Suprapubic skin (tissue), 4 donors: ENCODE results near the gene VPS13C. TPM values are rescaled to one million over a fixed set of nuclear protein-coding genes. Genes with fewer than 3 reads are reported as not detected.

Experiments
- DNase-seq, 2 donors: peaks; one replicate each; pipeline ENCODE4 v3.0.0-alpha.2; 2019; ENCODE audit warnings: low spot score in 2 of 2
- H3K27ac ChIP-seq: fragments of 200-600 bp; sonication (generic); one replicate; pipeline ENCODE4 v1.5.1; 2019
- H3K27me3 ChIP-seq: fragments of 200-600 bp; sonication (generic); one replicate; pipeline ENCODE4 v1.5.1; 2019
- H3K36me3 ChIP-seq: fragments of 200-600 bp; sonication (generic); one replicate; pipeline ENCODE4 v1.5.1; 2019
- H3K4me1 ChIP-seq: fragments of 200-600 bp; sonication (generic); one replicate; pipeline ENCODE4 v1.5.1; 2019
- H3K4me3 ChIP-seq: fragments of 200-600 bp; sonication (generic); one replicate; pipeline ENCODE4 v1.5.1; 2019; ENCODE audit warnings: mild to moderate bottlenecking
- H3K9me3 ChIP-seq: fragments of 200-600 bp; sonication (generic); one replicate; pipeline ENCODE4 v1.5.1; 2019
- EP300 ChIP-seq: sonication (generic); formaldehyde crosslinking; IDR thresholded peaks from one replicate; pipeline ENCODE4 v1.6.1; 2017; ENCODE audit warnings: antibody characterized with exemption
- POLR2A ChIP-seq, 2 donors: fragments of 450-650 bp; IDR thresholded peaks; one replicate each; pipeline ENCODE4 v1.6.1; 2017; ENCODE audit warnings: antibody characterized with exemption in 2 of 2, mild to moderate bottlenecking in 2 of 2, moderate library complexity in 2 of 2
- POLR2AphosphoS5 ChIP-seq, 3 donors: sonication (generic); formaldehyde crosslinking; IDR thresholded peaks; one replicate each; pipeline ENCODE4 v1.6.1; 2017; ENCODE audit warnings: antibody characterized with exemption in 3 of 3
- WGBS: methylation state at CpG from one replicate; pipeline ENCODE4 v1.1.5; 2018; 5-methylcytosine and 5-hydroxymethylcytosine counted together
- total RNA-seq, 4 donors: library from RNA; depleted of rRNA; stranded (reverse); fragments of >200 nt; gene quantifications; one replicate each; pipeline ENCODE4 v1.1.0, GENCODE V29; 2016
- TF ChIP-seq, protein P1 (sequence below), 2 donors: fragments of 200-600 bp in 1 of 2; fragments of 450-650 bp in 1 of 2; sonication (generic) in 1 of 2; IDR thresholded peaks; one replicate each; pipeline ENCODE4 v1.5.1; 2016 to 2019; ENCODE audit warnings: antibody characterized with exemption in 2 of 2, mild to moderate bottlenecking in 1 of 2, moderate library complexity in 1 of 2

The VPS13C gene
- total RNA-seq, 4 donors from 2014 or later = 30.4 to 74.3 (median 42.8) TPM

DNA sequence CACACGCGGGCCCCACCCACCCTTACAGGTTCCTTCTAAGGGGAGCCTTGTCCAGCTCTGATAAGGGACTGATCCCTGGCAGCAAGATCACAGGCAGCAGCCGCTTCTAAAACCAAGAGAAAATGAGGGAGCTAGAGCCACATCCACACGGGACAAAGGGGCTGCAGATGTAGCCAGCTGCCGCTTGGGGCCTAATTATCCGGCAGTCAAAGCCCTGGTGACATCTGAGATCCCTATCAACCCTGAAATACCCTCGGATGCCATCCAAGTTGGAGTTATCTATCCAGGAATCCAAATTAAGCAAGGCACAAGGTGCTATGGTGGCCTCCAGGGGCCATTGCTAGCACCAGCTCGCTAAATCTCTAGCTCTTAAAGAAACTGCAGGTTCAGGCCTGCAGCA is 248.3 kb downstream of the VPS13C start:
- 71% methylated on average over 8 of the region's 8 CpGs for WGBS
- Histone ChIP-seq H3K27me3 (peaks cover 4% of the 10 kb centered on the region), H3K4me3 (no peak overlapping the region), H3K27ac (no peak overlapping the region), H3K36me3 (no peaks in the 10 kb centered on the region), H3K9me3 (no peaks in the 10 kb centered on the region), H3K4me1 (no peaks in the 10 kb centered on the region)
- DNase-seq = no peak
- no peak for TF ChIP-seq POLR2A (IDR thresholded peaks at IDR 0.05)

DNA sequence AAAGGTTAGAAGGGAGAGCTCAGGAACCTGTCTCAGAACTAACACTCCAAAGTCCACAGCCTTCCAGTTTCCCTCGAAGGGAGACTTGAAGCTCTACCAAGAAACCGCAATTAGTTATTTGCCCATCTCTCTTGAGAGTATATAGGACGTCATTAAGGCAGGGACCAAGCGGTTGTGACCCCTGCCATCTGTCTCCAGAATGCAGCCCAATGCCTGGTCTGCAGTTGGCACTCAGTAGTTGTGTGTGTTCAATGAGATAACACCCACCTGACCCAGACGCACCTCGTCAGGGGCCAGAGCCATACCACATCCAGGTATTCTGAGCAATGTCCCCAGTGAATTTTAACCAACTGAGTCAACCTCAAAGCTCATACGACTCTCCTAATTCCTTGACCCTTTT is 251.0 kb downstream of the VPS13C start:
- H3K9me3 ChIP-seq = no peaks in the 10 kb centered on the region
- H3K27ac ChIP-seq = no peak overlapping the region
- TF ChIP-seq, protein P1, sequence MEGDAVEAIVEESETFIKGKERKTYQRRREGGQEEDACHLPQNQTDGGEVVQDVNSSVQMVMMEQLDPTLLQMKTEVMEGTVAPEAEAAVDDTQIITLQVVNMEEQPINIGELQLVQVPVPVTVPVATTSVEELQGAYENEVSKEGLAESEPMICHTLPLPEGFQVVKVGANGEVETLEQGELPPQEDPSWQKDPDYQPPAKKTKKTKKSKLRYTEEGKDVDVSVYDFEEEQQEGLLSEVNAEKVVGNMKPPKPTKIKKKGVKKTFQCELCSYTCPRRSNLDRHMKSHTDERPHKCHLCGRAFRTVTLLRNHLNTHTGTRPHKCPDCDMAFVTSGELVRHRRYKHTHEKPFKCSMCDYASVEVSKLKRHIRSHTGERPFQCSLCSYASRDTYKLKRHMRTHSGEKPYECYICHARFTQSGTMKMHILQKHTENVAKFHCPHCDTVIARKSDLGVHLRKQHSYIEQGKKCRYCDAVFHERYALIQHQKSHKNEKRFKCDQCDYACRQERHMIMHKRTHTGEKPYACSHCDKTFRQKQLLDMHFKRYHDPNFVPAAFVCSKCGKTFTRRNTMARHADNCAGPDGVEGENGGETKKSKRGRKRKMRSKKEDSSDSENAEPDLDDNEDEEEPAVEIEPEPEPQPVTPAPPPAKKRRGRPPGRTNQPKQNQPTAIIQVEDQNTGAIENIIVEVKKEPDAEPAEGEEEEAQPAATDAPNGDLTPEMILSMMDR (IDR thresholded peaks at IDR 0.05) = no peak
- TF ChIP-seq EP300 (no peak), POLR2AphosphoS5 (IDR thresholded peaks at IDR 0.05) (no peak), POLR2A (IDR thresholded peaks at IDR 0.05) (no peak)
- no peaks in the 10 kb centered on the region for H3K36me3 ChIP-seq
- H3K4me3 ChIP-seq = no peak overlapping the region
- no peaks in the 10 kb centered on the region for H3K27me3 ChIP-seq
- no peak for DNase-seq
- 80% methylated on average over 7 of the region's 7 CpGs for WGBS
- no peaks in the 10 kb centered on the region for H3K4me1 ChIP-seq

DNA sequence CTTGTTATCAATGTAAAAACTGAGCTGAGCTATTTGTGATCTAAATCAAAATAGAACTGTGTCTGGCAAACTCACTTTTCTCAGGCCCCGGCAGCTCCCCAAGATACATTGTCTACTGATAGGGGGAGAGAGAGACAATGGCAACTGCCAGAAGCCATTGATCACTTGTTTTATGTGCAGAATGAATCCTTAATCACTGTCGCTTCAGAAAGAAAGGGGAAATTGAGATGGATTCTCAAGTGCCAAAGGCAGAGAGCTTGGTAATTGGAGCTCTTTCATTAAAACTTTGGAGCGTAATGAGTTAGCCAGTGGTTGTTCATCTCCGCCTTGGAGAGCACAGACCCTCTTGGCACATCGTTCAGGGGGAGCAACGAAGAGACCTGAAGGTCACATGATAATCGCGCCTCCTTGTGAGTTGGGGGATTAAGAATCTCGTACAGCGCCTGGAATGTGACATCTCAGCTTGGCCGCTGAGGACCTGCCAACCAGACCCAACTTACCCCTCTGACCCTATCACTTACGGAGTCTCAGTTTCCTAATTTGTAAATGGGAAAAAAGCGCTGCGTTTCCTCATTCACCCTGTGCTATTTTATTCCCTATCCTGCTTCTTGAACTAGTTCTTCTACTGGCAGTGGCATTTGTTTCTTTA is 252.8 kb downstream of the VPS13C start:
- H3K4me1 ChIP-seq = no peaks in the 10 kb centered on the region
- H3K4me3 ChIP-seq = no peak overlapping the region
- no peak for DNase-seq
- H3K27ac ChIP-seq = no peak overlapping the region
- no peaks in the 10 kb centered on the region for H3K27me3 ChIP-seq
- TF ChIP-seq POLR2A (IDR thresholded peaks at IDR 0.05) = no peak
- TF ChIP-seq, protein P1 (IDR thresholded peaks at IDR 0.05) = no peak
- TF ChIP-seq EP300 = no peak
- no peak for TF ChIP-seq POLR2AphosphoS5 (IDR thresholded peaks at IDR 0.05)
- H3K36me3 ChIP-seq = no peaks in the 10 kb centered on the region
- WGBS = 89% methylated on average over 14 of the region's 14 CpGs
- no peaks in the 10 kb centered on the region for H3K9me3 ChIP-seq

Other genes starting within 250 kb of the VPS13C start
- gene C2CD4A, start 6.5 kb upstream of the VPS13C start, total RNA-seq = under 1 TPM in 2 of 4 donors, not detected in 2; 0.45 to 0.62 TPM
- gene C2CD4B, start 104.8 kb upstream of the VPS13C start, total RNA-seq = 1 to 10 TPM in 3 of 4 donors, under 1 TPM in 1; 0.64 to 5.7 (median 3.3) TPM